H1 (cell line): ENCODE measurements around the gene SNX24.

Experiments used
- CTCF ChIP-seq, 3 experiments: IDR thresholded peaks; 1 replicate in 2 of 3; 2 replicates in 1 of 3; pipeline versions ENCODE4 v1.5.1 to v1.6.1; 2011; ENCODE audit warnings: low read length in 3 of 3, mild to moderate bottlenecking in 3 of 3, inconsistent platforms in 2 of 3, low read depth in 1 of 3, moderate library complexity in 1 of 3; ENCODE audit not compliant: insufficient read depth in 1 of 3; ENCODE audit errors: control extremely low read depth in 1 of 3
- EZH2 ChIP-seq: fragments of 200-600 bp; sonication (generic); IDR thresholded peaks from 2 replicates; pipeline ENCODE4 v1.7.1; 2012; ENCODE audit warnings: low read depth, mild to moderate bottlenecking, moderate library complexity, low read length, inconsistent platforms; ENCODE audit not compliant: severe bottlenecking
- FOSL1 ChIP-seq: IDR thresholded peaks from 2 replicates; pipeline ENCODE4 v1.6.1; 2011; ENCODE audit warnings: mild to moderate bottlenecking, low read depth, low read length, moderate library complexity; ENCODE audit not compliant: insufficient read depth
- SIX5 ChIP-seq: IDR thresholded peaks from 2 replicates; pipeline ENCODE4 v1.6.1; 2011; ENCODE audit warnings: mild to moderate bottlenecking, low read depth, low read length
- SP1 ChIP-seq: IDR thresholded peaks from 2 replicates; pipeline ENCODE4 v1.6.1; 2011; ENCODE audit warnings: low read depth, low read length

- TF ChIP-seq CTCF (IDR thresholded peaks at IDR 0.05; ENCODE audit: control extremely low read depth in 1 of 3, insufficient read depth in 1 of 3, low read depth in 1 of 3, low read length in 3 of 3) (no peak), SP1 (no peak), FOSL1 (no peak), EZH2 (no peak), SIX5 (no peak)
Observed at GRCh38 chr5:122908662-122909061, 63.2 kb downstream of the SNX24 start.
